Uterus (tissue), 2 donors: ENCODE measurements around the gene AMIGO3.

ENCODE experiments used
- CTCF ChIP-seq, 4 experiments: fragments of 200-600 bp in 2 of 4; fragments of 450-650 bp in 2 of 4; sonication (generic) in 2 of 4; IDR thresholded peaks; one replicate each; pipeline ENCODE4 v1.5.1; 2016 to 2019; ENCODE audit warnings: antibody characterized with exemption in 4 of 4, mild to moderate bottlenecking in 2 of 4, moderate library complexity in 1 of 4
- POLR2A ChIP-seq, 2 donors: fragments of 450-650 bp; IDR thresholded peaks; one replicate each; pipeline ENCODE4 v1.6.1; 2016; ENCODE audit warnings: antibody characterized with exemption in 2 of 2, mild to moderate bottlenecking in 1 of 2, moderate library complexity in 1 of 2

- TF ChIP-seq POLR2A (IDR thresholded peaks at IDR 0.05) = no peak
- no peak for TF ChIP-seq CTCF (IDR thresholded peaks at IDR 0.05)
These were observed 50.6 kb downstream of the AMIGO3 start for GRCh38 chr3:49668861-49669260.
